SU-DHL-6 (cell line): Measurements from ENCODE around the gene PPIC.
"Not testable (repeated sequence)": the region's sequence is repeated elsewhere in the genome, so short reads cannot be mapped to it uniquely, and the experiment has no call there.

Experiments
- H2AFZ ChIP-seq: fragments of 200-600 bp; sonication (generic); 2 replicates; pipeline ENCODE4 v1.6.1; 2014; ENCODE audit warnings: low read depth, mild to moderate bottlenecking, moderate library complexity, mixed read lengths, antibody characterized with exemption, low read length; ENCODE audit not compliant: severe bottlenecking
- H3F3A ChIP-seq: fragments of 200-600 bp; shearing (Covaris generic); 2 replicates; pipeline ENCODE4 v1.6.0; 2016; ENCODE audit warnings: antibody characterized with exemption, mild to moderate bottlenecking; ENCODE audit not compliant: insufficient read depth
- H3K27ac ChIP-seq: fragments of 200-600 bp; sonication (generic); 2 replicates; pipeline ENCODE4 v1.5.1; 2016; ENCODE audit warnings: low read depth, mild to moderate bottlenecking, low read length, moderate library complexity, mixed read lengths
- H3K27me3 ChIP-seq: fragments of 200-600 bp; sonication (generic), shearing (Covaris generic); 2 replicates; pipeline ENCODE4 v1.6.0; 2014; ENCODE audit warnings: mild to moderate bottlenecking, low read length
- H3K36me3 ChIP-seq: fragments of 200-600 bp; sonication (generic); 2 replicates; pipeline ENCODE4 v1.6.1; 2014; ENCODE audit warnings: mild to moderate bottlenecking, low read length, mixed read lengths
- H3K4me2 ChIP-seq: fragments of 300-600, 200-600 bp; shearing (Covaris generic), sonication (generic); 2 replicates; pipeline ENCODE4 v1.6.0; 2014; ENCODE audit warnings: low read length, low read depth, mild to moderate bottlenecking; ENCODE audit not compliant: poor library complexity, severe bottlenecking
- H3K4me3 ChIP-seq: fragments of 200-600 bp; sonication (generic); 2 replicates; pipeline ENCODE4 v1.5.1; 2014; ENCODE audit warnings: antibody characterized with exemption, low read length, mild to moderate bottlenecking, mixed read lengths; ENCODE audit not compliant: insufficient read depth, poor library complexity, severe bottlenecking
- H3K79me2 ChIP-seq: fragments of 200-600 bp; sonication (generic); 2 replicates; pipeline ENCODE4 v1.6.1; 2014; ENCODE audit warnings: mild to moderate bottlenecking, low read length, moderate library complexity; ENCODE audit not compliant: insufficient read depth
- H3K9ac ChIP-seq: fragments of 200-600 bp; sonication (generic); 2 replicates; pipeline ENCODE4 v1.7.0; 2014; ENCODE audit warnings: mild to moderate bottlenecking, low read length
- H3K9me2 ChIP-seq: fragments of 200-600 bp; sonication (generic); replicated peaks from 2 replicates; pipeline ENCODE4 v1.6.1; 2014; ENCODE audit warnings: low read length; ENCODE audit not compliant: insufficient read depth
- H3K9me3 ChIP-seq: fragments of 200-600 bp; sonication (generic); 2 replicates; pipeline ENCODE4 v1.6.1; 2014; ENCODE audit warnings: low read length, mixed read lengths; ENCODE audit not compliant: insufficient read depth
- H4K20me1 ChIP-seq: fragments of 200-600 bp; sonication (generic); 2 replicates; pipeline ENCODE4 v1.6.1; 2014; ENCODE audit warnings: low read depth, mild to moderate bottlenecking, antibody characterized with exemption, low read length, moderate library complexity, mixed read lengths
- CTCF ChIP-seq: fragments of 200-600 bp; sonication (generic); IDR thresholded peaks from one replicate; pipeline ENCODE4 v1.5.1; 2017; ENCODE audit warnings: antibody characterized with exemption, mild to moderate bottlenecking, low read length, moderate library complexity; ENCODE audit not compliant: insufficient read depth, poor library complexity, severe bottlenecking
- EZH2phosphoT487 ChIP-seq: fragments of 200-600 bp; sonication (generic), shearing (Covaris generic); conservative IDR thresholded peaks from 2 replicates; pipeline ENCODE4 v1.6.1; 2018; ENCODE audit warnings: mild to moderate bottlenecking, antibody characterized with exemption, low read length, moderate library complexity, mixed read lengths

PPIC gene

GRCh38 chr5:122978068-122978467 lies 58.5 kb downstream of the PPIC start:
- H3K4me3 ChIP-seq, result no peak overlapping the region
- TF ChIP-seq CTCF, result no peak
- TF ChIP-seq EZH2phosphoT487, result no peak
- no peak overlapping the region for H3K9ac ChIP-seq
- no peak overlapping the region for H3K27ac ChIP-seq
- H3K27me3 ChIP-seq, result no peaks in the 10 kb centered on the region
- no peaks in the 10 kb centered on the region for H3K9me2 ChIP-seq
- H3K79me2 ChIP-seq, result no peaks in the 10 kb centered on the region
- no peaks in the 10 kb centered on the region for H4K20me1 ChIP-seq
- H3K4me2 ChIP-seq, result no peak overlapping the region
- H3K36me3 ChIP-seq, result no peaks in the 10 kb centered on the region
- no peaks in the 10 kb centered on the region for H3K9me3 ChIP-seq
- no peak overlapping the region for H2AFZ ChIP-seq
- no peaks in the 10 kb centered on the region for H3F3A ChIP-seq

GRCh38 chr5:122977319-122977718 lies 59.2 kb downstream of the PPIC start:
- Histone ChIP-seq H3F3A (no peaks in the 10 kb centered on the region), H3K4me3 (no peak overlapping the region)

GRCh38 chr5:122974251-122974650 lies 62.3 kb downstream of the PPIC start:
- H2AFZ ChIP-seq, H3K27ac ChIP-seq, H4K20me1 ChIP-seq, H3K79me2 ChIP-seq, H3K4me3 ChIP-seq, H3K27me3 ChIP-seq, H3F3A ChIP-seq, H3K36me3 ChIP-seq, H3K4me2 ChIP-seq, H3K9me3 ChIP-seq, H3K9ac ChIP-seq, H3K9me2 ChIP-seq: not testable (repeated sequence)

More at GRCh38 chr5:122977319-122977718, 59.2 kb downstream of the PPIC start:
- Histone ChIP-seq H3K9me2 (no peaks in the 10 kb centered on the region), H3K9me3 (no peaks in the 10 kb centered on the region), H3K4me2 (no peak overlapping the region), H3K9ac (no peak overlapping the region), H4K20me1 (no peaks in the 10 kb centered on the region), H3K27me3 (no peaks in the 10 kb centered on the region), H2AFZ (no peak overlapping the region), H3K27ac (no peak overlapping the region), H3K79me2 (no peaks in the 10 kb centered on the region), H3K36me3 (no peaks in the 10 kb centered on the region)
- TF ChIP-seq CTCF, result no peak
- TF ChIP-seq EZH2phosphoT487, result no peak

GRCh38 chr5:122973759-122974158 lies 62.8 kb downstream of the PPIC start:
- not testable (repeated sequence) for H2AFZ ChIP-seq, H3K9me2 ChIP-seq, H4K20me1 ChIP-seq, H3K27me3 ChIP-seq, H3K36me3 ChIP-seq, H3K9me3 ChIP-seq, H3K4me3 ChIP-seq, H3K4me2 ChIP-seq, H3F3A ChIP-seq, H3K9ac ChIP-seq, H3K27ac ChIP-seq, H3K79me2 ChIP-seq
